CD4-positive, alpha-beta T cell treated with Interleukin-15 for 4 hours (primary cell): ENCODE data around the gene DCLK1.

Experiments used
- DNase-seq: peaks from one replicate; pipeline ENCODE4 v3.0.0-alpha.2; 2020; ENCODE audit warnings: low spot score

DCLK1 gene

DNA sequence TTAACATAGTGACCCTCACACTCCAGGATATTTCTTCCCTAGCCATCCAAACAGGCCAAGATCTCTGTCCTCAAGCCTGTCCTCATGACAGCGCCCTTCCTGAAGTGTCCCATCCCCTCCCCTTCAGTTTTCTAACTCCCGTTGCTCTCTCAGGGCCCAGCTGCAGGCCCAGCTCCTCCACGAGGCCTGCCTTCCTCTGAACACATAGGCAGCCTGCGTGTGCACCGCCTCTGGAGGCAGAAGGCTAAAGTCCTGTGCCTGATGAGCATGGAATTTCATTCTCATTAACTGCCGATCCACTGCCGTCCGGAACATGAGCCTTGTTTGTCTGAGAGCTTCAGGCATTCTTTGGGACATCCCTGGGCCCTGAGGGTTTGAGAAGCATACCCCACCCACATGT is 306.4 kb downstream of the DCLK1 start:
- DNase-seq = no peak

DNA sequence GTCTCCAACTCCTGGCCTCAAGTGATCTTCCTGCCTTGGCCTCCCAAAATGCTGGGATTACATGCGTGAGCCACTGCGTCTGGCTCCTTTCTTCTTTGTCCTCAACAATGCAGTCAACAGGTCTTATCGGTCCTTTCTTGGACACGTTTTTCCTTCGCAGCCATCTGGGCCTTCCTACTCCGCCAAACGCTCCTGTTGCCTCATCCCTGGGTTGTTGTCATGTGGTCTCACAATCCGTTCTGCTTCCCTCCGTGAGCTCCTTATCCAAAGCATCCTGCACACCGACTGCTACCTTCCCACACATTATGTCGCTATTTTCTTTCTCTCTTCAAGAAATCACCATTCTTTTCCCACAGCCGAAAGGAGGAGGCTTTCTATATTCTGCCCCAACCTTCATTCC is 306.8 kb downstream of the DCLK1 start:
- DNase-seq = no peak

DNA sequence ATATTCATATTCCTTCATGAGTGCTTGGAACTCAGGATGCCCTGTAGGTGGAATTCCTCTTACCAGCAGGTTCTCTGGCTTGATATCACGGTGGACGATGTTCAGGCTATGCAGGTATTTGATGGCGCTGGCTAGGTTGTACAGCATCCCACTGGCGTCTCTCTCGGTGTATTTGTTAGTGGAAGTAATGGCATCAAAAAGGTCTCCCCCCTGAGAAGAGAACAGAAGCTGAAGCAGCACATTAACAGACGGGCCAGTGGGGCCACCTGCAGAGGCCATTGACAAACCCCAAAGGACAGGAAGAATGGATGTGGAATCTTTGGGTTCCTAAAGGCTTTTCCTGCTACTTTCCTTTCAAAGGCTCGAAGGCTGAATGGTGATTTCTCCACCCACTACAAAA is 308.5 kb downstream of the DCLK1 start:
- no peak for DNase-seq

DNA sequence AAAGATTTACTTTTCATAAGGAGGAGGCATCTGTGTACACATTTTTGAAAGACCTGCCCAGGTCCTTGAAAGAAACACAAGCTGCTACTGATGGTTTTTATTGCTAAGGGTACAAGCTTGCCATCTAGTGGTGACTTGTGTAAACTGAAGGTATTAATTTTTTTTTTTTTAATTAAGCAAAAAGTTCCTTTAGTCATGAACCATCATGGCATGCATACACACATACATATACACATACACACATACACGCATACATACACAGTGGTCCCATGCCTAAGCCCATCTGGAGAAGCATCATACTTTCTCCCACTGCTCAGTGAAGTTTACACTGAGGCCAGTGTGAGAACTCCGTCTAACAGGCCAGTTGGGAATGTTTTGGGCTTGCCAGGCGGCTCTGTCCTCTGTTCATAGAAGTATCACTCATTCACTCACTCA is 312.5 kb downstream of the DCLK1 start:
- no peak for DNase-seq

DNA sequence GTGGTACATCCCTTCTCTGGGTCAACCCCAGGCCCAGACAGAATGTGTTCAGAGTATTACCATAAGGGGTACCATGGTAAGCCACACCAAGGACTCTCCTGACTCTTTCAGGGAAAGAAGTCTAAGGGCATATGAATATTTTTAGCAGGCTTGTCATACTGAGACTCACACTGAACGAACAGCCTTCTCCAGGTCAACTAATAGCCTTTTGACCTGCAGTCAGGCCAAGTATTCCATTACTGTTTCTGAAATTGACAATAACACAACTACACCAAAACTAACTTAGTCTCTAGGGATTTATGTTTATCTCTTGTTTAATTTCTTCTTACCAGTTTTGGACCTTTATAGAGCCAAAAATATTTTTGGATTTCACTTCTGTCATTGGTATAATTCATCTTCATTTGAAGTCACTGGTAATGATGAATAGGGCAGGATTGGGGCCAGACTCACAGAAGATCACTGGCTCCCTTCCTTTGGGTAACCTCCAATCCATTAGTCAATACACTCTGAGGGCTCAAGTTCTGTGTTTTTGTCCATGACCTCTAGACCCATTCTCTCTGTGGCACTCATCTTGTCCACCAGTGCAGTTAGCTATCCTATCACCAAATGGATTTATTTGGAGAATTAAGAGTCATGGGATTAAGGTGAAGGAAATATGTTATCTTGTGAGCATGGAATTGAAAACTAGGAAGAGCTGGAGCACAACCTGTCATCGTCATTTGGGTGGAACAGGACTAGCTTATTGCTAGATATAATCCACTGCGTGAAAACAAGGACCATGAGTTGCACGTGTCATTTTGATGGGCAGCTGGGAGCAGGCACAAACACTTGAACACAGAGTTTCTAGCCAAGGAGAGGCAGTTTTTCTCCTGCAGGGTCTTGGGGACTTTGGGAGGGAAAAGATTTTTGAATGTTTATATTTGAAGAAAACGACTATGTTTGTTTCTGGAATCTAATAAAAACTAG is 313.3 kb downstream of the DCLK1 start:
- no peak for DNase-seq

DNA sequence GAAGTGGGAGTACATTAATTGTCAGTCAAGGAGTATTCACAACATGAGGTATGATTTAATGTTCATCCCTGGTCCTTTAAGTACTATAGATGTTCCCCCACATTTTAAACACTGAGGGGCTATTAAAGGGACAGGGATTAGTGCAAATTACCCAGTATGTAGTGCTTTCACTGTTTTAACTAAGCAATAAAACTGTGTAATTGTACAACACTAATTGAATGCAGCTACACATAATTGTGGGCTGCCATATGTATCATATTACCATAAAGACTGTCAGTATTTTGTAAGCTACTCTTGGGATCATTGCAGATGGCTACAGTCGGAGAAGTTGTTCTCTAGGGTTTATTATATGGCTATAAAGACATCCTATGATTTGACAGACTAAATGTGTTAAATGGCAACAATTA is 316.6 kb downstream of the DCLK1 start:
- no peak for DNase-seq

DNA sequence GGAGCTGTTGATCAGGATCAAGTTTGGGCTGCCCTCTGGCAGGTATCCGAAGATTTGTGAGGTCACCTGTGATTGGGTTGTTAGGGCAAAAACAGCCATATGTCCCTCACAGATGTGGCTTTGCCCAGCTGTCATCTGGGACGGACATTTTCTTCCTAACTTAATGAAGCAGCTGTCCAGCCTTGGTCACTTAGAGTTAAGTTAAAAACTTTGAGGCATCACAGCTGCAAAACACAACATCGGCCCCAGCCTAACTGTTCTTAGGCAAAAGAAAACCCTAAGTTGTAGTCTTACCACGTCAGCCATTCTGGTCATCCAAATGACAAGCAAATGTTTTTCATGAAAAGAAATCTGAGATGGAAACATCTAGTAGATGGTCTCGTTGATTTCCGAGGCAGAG is 318.4 kb downstream of the DCLK1 start:
- DNase-seq = no peak

DNA sequence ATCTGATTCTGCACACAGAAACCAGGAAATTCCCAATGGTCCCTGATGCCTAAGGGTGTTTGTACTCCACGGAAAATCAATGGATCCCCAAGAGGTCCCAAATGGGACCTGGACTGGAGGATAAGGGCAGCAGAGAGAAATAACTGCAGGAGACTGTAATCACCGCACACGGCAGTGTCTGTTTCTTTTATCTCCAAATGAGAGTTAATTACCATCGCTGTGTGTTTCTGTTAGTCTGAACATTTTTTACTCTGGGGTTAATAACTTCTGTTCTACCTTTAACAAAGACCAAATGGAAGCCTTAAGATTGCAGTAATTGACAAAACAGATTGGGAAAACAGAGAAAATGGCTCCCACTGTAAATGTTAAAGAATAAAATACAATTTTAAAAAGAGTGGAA is 320.9 kb downstream of the DCLK1 start:
- DNase-seq = no peak

DNA sequence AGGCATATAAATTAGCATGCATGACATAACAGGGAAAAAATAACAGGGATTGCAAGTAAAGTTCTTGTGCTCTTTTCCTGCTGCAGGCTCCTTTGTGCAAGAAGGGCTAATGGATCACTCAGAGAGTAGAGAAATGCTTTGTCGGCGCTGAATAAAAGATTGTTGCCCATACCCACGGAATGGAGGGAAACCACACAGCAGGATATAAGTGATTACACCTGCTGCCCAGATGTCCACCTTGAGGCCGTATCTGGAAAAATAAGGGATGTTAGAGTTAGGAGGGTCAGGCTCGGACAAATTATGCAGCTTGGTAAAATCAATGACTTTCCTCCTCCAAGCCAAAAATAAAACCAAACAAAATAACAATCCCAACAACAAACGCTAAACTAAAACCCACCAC is 322.3 kb downstream of the DCLK1 start:
- no peak for DNase-seq

DNA sequence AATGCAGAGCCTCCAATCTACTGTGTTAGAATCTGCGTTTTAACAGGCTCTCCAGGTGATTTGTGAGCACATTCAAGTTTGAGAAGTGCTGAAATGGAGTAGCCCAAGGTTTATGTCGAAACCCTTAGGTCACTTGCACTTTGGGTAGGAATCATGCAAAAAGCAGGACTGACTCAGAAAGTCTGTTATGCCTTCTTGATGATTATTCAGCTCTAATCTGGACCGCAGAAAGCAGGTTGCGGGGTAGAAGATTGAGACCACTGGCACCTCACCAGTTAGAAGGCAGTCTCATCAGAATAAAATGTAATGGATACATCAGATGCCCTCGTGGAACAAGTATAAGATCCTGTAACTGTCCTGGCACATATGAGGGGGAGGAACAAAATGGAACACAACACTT is 326.3 kb downstream of the DCLK1 start:
- DNase-seq = no peak

DNA sequence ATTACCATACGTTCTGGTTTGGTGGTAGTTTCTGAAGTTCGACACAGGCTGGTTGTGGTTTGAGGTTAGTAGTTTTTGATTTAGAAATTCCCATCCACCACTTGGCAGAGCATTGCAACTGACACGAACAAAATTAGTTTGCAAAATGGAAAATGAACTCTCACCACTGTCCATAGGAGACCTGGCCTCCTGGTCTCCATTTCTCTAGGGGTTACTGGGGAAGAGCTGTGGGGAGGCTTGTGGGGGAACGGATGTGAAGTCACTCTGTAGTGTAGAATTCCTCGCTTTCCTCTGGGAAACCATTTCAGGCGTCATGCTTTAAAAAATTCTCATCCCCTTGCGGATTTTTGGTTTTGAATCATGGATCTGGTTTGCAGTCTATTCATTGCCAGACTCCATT is 333.2 kb downstream of the DCLK1 start:
- DNase-seq = no peak

DNA sequence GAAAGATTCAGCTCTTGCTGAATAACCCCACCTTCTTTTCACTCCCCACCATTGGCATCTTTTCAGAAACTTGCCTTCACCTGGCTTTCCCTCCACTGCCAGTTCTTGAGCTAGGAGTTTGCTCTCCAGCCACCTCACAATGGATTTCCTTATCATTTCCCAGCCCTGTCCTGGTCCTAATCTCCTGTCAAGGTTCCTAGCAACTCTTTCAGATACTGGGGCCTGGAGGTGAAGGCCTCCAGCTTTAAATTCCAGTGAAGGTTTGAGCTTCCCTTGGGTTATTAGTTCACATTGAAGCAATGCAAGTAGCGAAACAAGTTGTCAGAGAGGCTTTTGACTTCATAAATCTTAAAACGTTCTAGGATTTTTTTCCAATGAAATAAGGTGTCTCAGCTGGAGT is 333.9 kb downstream of the DCLK1 start:
- DNase-seq = no peak

DNA sequence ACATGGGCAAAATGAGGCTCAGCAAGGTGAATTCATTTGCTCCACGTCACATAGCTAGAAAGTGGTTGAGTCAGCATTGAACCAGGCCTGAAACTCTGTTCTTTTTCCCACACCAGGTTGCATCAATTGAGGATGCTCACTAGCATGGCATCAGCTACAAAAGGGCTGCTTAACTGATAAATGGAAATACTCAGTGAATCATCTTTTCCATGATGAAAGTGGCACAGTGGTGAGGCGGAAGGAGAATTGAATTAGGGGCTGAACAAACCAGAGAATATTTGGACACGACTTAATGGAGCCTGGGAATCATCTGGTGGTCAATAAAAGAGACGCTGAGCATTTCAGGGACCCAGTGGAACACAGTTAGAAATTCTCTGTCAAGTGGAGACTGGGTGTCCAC is 334.6 kb downstream of the DCLK1 start:
- no peak for DNase-seq

DNA sequence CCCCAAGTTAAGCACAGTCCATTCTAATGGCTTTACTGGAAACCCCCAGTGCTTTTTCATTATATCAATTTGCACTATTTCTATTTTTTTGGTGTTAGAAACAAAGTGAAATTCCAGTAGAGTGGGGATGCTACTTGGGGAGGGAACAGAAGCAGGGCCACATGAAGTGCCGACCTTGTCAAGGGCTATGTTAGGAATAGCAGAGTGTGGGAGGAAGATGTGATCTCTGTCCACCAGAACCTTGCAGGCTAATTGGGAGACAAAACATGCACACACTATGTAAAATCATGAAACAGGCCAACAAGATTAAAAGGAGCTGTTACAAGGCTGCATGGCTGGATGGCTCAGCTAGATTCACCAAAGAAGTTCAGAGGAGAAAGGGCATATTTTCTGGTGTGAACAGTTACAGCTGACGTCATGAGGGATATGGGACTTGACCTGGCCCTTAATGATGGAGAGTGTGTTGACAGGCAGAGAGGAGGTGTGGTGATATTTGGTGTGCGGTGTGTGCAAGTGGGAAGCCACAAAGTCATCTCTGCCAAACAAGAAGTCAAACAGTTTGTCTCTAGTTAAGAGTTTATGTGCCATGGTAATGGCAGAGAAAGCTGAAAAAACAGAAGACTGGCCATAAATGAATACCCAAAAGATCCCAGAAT is 336.3 kb downstream of the DCLK1 start:
- DNase-seq = no peak

DNA sequence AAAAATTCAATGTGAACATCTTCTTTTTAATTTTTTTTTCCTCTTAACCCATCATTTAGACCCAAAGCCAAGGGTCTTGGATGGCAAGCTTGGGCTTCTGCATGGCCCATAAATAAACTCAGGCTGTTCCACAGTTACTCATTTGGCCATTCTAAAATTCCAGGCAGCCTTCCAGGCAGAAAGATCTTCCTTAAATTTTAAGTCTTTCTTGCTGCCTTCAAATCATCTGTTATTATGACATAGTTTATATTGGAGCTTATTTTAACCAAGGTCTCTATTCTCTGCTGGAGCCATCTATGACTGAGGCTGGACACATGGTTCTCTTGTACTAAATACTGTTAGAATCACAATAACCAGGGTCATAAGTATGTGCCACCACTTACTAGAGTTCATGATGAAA is 337.4 kb downstream of the DCLK1 start:
- DNase-seq = no peak

DNA sequence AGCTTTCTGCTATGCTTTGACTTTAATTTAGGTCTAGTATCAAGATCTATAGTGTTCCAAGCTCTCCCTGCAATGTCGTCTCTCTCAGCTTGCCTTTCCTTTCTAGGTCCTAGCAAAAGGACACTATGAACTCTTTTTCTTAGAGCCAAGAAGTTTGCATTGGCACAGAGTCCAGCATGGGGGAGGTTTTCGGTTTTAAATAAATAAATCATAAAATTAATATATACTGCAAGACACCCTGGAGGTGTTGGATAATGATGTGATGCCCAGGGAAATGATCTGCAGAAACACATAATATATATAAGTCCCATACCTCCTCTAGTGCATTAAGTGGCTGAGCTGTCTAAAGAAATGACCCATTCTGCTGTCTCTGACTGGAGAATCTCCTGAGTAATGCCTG is 338.3 kb downstream of the DCLK1 start:
- DNase-seq = no peak

DNA sequence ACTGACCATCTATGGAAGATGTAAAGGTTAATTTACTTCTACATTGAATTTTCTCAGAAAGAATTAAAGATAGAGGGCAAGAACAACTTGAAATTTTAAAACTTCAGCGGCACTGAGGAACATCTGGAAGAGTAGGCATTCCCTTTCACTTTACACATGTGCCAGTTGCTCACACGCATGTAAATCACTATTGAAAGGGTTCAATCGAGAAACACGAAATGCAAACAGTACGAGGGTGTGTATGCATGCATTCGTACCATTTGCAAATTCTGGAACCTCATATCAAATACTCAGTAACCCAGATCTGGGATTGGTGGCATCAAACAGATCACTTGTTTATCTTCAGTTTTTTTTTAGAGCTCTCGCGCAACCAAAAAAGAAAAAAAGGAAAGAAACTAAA is 339.2 kb downstream of the DCLK1 start:
- no peak for DNase-seq

DNA sequence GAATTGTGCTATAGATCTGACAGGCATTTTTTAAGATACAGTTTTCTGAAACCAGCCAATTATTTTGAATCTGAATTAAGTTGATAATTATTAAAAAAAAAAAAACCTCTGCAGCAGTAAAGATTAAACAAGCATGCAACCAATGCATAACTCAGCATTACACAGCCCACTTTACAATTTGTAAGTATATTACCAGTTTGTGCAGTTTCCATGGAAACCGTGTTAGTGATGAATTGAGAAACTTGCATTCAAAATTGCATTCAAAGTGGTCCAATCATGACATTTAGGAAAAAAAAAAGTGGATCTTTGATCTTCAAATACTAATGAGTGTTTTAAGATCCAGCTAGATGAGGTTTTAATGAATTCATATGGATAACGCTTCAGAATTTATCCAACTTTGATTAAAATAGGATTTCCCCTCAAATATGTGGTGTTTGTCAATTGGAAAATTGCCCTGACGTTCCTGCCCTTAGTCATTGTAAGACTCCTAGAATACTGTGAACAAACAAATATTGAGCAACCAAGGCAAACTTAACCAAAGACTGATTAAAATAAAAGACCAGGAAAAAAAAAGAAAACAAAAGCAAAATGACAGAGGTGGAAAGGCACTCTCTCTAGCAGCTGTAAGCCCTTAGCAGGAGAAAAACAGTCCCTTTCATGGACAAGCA is 339.9 kb downstream of the DCLK1 start:
- no peak for DNase-seq

DNA sequence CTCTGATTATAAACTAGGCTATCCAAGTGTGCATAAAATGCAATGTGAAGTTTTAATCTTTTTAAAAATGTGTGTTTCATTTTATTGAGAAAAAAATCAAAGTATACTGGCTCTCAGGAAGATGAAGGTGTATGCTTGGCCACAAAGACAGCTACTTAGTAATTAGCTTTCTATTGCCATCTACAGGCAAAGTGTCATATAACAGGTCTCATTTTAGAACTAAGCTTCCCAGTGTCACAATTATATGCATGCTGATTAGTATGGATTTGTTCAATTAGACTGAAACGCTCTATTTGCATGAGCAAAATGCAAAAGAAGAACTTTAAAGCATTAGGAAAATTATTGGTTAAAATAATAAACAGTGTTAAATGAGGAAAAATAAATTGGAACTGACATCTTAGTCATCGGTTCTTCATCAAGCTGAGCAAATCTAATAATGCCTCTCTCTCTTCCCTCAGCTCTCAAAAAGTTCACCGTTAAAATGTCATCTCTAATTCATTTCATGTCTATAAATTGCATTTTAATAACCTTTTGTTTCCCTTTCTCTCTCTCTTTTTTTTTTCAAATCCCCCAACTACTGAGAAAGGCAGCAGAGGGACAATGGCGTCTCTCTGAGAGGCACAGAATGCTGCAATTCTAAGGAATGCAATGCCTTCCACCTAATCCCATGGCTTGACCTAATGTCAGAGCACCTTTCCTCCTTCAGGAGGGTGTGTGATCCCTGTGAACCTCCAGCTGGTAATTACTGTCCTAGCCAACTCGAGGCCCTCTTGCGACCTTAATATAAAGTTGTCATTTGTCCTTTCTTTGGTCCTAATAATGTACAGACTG is 341.6 kb downstream of the DCLK1 start:
- no peak for DNase-seq

DNA sequence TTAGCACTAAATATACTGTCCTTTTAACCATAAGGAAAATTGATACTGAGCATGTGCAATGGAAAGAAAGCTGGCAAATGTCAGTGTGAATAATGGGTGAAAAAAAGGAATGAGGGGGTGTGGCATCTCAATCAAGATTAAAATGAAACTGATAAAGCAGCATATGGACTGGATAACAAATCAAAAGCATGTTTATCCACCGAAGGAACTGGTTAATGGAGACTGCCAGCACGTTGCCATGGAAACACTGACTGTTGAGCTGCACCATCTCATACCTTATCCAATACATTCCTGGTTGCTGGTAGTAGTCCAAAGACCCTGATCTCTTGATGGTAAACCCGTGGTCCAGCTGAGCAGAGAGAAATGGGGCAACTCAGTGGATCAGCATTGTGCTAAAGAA is 343.2 kb downstream of the DCLK1 start:
- no peak for DNase-seq

DNA sequence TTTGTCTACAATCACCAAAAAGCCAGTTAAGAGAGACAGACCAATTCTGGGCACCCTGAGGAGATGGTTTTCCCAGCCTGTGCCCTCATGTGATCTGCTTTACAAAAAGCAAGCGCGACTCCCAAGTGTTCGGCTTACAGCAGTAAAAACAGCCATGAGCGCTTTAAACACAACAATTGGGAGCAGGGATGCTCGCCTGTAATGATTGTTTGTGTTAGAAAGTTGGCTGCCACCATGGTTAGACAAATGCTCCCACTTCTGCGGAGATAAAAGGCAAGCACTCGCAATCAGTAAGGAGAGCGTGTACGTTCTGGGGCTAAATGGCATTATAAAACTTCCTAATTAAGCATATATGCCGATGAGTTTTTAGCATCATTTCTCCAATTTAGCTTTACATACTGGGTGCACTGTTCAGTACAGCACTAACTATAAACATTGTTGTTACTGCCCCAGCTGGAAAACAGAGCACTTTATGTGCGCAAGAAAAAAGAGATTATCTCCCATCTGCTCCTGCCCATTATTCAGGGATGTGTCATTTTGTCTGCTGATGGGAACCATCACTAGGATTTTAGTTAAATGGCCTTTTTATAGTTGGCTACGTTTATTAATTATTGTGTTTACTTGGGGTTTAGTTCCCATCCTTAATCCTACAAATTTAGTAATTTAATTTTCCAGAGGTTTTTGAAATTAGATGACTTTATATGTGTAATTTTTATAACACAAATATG is 345.4 kb downstream of the DCLK1 start:
- no peak for DNase-seq
